GM18873 (cell line): ENCODE measurements around the gene CEP63.
"Not testable (repeated sequence)": the region's sequence is repeated elsewhere in the genome, so short reads cannot be mapped to it uniquely, and the experiment has no call there.

Source experiments
- ATAC-seq: cut with Tn5 transposase; IDR thresholded peaks from one replicate; pipeline ENCODE4 v1.9.1; 2021; ENCODE audit warnings: mild to moderate bottlenecking, moderate library complexity, moderate number of reproducible peaks; ENCODE audit not compliant: unreplicated experiment, low FRiP score

Gene CEP63

DNA sequence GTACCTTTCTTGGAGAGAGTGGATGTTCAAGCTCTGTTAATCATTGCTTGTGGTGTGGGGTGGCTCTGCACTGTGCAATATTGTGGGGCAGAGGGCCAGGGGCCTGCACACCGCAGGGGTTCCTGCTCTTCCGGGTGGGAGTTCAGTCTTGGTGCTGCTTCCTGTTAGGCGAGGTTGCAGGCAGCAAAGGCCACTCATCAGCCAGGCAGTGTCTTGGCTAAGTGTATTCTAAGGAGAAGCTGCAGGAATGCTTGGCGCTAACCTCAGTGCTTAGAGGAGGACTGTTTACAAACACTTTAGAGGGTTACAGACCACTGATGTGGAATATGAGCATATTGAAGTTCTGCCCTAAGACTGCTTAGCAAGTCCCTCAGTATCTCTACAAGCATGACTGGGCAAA, 81.7 kb downstream of the CEP63 start:
- no peak for ATAC-seq

GRCh38 chr3:134568790-134569189, 82.9 kb downstream of the CEP63 start:
- no peak for ATAC-seq

DNA sequence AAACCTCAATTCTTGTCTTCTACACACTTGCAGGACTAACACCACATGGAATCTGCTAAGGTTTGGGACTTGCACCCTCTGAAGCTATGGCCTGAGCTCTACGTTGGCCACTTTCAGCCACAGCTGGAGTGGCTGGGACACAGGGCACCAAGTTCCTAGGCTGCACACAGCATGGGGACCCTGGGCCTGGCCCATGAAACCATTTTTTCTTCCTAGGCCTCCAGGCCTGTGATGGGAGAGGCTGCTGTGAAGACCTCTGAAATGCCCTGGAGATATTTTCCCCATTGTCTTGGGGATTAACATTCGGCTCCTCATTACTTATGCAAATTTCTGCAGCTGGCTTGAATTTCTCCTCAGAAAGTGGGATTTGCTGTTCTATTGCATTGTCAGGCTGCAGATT, 84.0 kb downstream of the CEP63 start:
- not testable (repeated sequence) for ATAC-seq

- no peak for ATAC-seq
Observed at GRCh38 chr3:134576426-134576825, 90.6 kb downstream of the CEP63 start.

GRCh38 chr3:134576831-134577230, 91.0 kb downstream of the CEP63 start:
- ATAC-seq, result no peak

DNA sequence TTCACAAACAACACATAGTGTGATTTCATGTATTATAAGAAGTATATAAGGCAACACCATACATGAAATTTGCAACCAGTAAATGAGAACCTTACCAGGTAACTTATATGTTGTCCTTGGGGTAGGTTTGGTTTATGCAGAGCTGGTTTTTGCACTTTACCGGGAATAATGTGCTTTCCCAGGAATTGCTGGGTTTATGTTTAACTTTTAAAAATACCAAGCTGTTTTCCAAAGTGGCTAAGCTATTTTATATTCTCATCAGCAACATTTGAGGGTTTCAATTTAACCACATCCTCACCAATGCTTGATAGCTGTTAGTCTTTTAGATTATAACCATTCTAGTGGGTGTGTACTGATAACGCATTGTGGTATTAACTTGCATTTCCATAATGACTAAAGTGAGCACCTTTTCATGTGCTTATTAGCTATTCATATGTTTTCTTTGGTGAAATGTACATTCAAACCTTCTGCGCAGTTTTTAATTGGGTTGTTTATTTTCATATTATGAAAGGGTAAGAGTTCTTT, 93.3 kb downstream of the CEP63 start:
- no peak for ATAC-seq

DNA sequence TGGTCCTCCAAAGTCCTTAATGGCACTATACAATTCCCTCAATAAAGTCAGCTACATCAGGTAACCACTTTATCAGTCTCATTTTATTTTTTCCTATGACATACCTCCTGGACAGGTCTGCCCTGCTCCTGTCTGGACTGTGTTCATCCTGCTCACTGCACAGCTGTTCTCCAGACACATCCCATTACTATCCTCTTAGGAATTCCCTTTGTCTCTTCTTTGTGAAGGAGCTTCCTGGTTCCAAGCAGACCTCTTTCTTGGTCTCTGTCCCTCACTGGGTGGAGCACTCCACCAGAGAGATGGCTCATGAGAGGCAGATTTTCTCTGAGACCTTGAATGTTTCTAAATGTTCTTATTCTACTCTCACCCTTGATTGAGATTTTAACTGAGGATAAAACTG, 104.9 kb downstream of the CEP63 start:
- no peak for ATAC-seq

DNA sequence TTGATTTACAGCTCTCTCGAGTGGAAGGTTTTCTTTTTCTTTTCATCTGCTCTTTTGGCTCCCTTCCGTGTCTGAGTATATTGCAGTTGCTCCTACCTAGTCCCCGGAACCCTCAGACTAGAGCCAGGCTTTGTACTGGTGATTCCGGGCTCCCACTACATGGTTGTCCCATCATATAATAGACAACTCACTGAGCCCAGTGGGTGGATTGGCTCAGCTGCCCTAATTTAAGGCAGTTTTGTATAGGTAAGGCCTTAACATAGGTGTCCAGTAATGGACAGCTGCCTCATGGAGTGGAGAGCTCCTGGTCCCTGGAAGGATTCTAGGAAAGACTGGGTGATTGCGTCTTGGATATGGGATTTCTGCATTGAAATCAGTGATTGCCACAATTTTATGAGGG, 106.9 kb downstream of the CEP63 start:
- no peak for ATAC-seq

- no peak for ATAC-seq
Observed at GRCh38 chr3:134594331-134594741, 108.5 kb downstream of the CEP63 start.

DNA sequence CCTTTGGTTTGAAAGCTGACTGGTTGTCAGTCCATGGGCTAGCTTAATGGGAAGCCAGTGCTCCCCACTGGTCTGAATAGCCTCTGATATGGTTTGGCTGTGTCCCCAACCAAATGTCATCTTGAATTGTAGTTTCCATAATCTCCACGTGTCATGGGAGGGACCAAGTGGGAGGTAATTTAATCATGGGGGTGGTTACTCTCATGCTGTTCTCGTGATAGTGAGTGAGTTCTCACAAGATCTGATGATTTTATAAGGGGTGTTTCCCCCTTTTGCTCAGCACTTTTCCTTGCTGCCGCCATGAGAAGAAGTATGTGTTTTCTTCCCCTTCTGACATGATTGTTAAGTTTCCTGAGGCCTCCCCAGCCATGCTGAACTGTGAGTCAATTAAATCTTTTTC, 109.1 kb downstream of the CEP63 start:
- not testable (repeated sequence) for ATAC-seq

DNA sequence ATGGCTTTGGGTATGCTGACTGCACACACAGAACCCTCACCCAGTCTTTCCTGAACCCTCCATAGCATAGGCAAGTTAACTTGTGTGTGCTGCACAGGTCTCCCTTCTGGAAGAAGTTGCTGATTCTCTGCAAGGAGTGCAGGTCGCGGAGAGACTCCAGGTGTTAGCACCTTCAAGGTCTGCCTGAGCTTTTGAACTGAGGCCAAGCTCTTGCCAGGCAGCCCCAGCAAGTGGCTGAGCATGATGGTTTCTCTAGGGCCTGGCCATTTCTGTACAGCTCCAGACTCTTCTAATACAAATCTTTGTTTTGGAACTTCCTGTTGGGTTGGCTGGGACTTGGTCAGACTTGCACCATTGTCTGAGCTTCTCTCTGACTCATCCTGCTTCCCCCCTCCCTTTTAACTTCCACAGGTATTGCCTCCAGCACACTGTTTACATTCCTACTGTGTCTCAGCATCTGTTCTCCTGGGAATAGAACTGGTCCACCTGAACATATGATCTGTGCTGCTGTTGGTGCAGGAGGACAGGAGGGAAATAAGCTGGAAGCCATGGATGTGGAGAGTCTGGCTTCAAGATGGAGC, 111.6 kb downstream of the CEP63 start:
- ATAC-seq, result no peak

DNA sequence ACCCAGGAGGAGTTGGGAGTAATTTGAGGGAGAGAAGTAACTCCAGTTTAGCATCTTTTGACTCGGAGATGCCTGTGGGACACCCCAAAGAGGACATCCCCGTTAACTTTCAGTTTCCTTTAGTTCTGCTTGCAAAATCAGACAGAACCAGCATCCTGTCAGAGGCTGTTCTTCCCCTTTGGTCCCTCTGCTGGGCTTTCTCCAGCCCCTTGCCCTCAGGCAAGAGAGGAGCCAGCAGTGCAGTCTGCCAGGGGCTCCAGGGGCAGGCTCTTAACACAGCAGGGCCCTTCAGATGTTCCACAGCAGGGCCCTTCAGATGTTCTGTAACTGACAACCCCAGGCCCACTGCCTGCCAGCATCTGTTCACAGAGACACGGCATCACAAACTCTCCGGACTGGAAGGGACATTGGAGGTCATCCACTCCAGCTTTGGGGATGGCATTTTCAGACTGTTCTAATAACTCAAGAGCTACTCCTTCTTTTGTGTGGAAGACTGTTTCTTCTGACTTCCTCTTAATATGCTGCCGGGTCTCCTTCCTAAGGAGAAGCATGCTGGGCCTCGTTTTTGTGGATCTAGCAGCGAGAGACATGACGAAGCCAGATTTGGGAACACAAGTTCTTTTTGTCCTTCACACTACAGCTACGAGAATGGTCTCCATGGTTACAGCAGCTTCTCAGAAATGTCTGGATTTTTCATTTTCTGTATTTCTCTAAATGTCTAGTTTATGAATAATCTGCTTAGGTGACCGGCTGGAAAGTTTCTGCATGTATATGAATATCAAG, 113.1 kb downstream of the CEP63 start:
- ATAC-seq, result no peak

- no peak for ATAC-seq
Observed at GRCh38 chr3:134600206-134600605, 114.3 kb downstream of the CEP63 start.

DNA sequence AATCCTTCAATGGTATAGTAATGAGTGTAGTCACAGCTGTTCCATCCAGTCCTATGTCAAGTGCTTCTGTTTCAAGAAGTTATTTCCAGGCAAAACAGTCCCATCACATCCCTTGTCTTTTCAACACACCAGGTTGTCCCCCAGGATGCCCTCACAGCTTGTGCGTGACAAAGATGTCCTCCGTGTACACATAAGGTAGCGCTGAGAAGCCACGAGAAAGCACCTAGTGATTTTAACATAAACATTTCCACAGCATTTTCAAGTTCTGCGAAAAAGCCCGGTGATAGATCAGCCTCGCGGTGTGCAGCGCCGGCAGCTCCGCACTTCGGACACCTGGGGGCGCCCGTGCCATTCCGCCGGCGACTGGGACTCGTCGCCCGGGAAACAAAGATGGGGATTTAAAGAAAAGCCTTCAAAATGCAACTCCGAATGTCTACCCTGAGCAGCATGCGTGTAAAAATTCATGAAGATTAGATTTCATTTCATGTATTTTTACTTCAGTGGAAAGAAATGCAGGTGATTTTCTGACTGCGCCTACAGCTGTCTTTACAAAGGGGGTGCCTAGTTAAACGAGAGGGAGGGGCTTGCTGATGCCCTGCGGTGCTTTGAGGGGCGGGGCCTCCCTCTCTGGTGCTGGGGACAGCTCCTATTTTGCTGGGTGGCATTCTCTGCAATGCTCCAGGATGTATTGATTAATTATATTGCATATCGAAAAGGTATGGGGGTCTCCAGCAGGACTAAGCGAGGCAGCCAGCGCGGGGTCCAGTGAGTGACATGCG, 115.0 kb downstream of the CEP63 start:
- ATAC-seq, result no peak

DNA sequence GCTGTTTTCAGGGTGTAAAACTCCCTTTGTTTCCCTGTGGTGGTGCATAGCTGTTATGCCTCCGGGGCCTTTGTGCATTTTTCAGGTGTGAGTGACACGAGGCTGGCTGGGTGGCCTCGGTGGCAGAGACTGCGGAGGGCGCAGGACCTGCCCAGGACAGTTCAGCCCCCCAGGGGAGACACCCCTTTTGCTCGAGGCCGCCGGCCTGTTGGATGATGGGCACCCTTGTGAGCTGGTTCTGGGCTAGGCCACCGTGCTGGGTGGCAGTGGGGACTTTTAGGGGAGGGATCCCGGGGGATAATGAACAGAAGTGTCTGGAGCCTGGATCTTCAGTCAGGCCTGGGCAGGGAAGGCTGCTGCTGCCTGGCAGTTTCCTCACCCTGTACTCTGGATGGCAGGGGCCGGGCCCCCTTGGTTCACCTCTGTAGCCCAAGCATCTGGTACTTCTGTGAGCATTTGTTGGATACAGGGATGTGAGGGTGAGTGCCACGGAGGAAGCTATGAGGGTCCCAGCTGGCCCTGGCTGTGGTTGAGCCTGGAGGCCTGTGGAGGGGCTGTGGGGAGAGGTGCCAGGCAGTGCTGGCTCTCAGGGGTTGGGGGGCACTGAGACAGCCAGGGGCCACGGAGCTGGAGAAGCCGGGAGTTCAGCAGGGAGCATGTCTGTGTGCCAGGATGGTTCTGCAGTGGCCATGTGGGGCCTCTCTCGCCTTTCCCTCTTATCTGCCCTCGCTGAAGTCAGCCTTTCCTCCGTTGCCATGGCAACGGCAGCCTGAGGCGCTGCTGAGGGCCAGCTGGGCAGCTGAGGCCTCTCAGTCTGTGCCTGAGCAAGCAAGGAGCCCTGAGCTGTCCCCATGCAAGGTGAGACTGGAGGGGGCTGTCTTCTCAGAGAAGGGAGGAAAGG, 115.9 kb downstream of the CEP63 start:
- no peak for ATAC-seq

- no peak for ATAC-seq
Observed at GRCh38 chr3:134602440-134602814, 116.6 kb downstream of the CEP63 start.

- no peak for ATAC-seq
Observed at GRCh38 chr3:134603480-134603879, 117.6 kb downstream of the CEP63 start.

DNA sequence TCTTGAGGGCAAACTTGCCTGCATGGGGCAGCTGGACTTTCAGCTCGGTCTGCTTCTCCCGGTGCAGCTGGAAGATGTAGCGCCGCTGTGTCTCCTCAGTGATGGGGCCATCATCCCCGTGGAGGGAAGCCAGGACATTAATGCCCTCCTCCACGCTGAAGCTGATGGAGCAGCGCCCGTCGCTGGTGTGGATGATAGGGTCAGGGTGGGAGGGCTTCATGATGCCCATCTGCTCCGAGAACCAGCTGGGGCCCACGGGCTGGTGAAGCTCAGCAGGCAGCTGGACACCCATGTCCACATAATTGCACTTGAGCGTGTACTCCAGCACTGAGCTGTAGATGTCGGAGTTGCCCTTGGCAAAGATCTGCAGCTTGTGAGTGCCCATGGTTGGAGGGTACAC, 118.1 kb downstream of the CEP63 start:
- no peak for ATAC-seq

GRCh38 chr3:134605556-134605955, 119.7 kb downstream of the CEP63 start:
- ATAC-seq, result no peak
